Ishikawa (cell line): ENCODE measurements around the gene PGM1.

ENCODE experiments used
- CEBPB ChIP-seq: IDR thresholded peaks from 2 replicates; pipeline ENCODE4 v1.6.1; 2012
- CREB1 ChIP-seq: IDR thresholded peaks from 2 replicates; pipeline ENCODE4 v1.6.1; 2012; ENCODE audit warnings: low read depth
- EP300 ChIP-seq: IDR thresholded peaks from 2 replicates; pipeline ENCODE4 v1.6.1; 2012; ENCODE audit warnings: borderline replicate concordance
- RAD21 ChIP-seq: IDR thresholded peaks from 2 replicates; pipeline ENCODE4 v1.6.1; 2012; ENCODE audit warnings: low read depth
- TAF1 ChIP-seq: IDR thresholded peaks from 2 replicates; pipeline ENCODE4 v1.6.1; 2012; ENCODE audit warnings: low read depth, mild to moderate bottlenecking
- TCF12 ChIP-seq: IDR thresholded peaks from 2 replicates; pipeline ENCODE4 v1.6.1; 2012; ENCODE audit warnings: low read depth
- YY1 ChIP-seq: IDR thresholded peaks from 2 replicates; pipeline ENCODE4 v1.6.1; 2012; ENCODE audit warnings: low read depth
- ZBTB7A ChIP-seq: IDR thresholded peaks from 2 replicates; pipeline ENCODE4 v1.6.1; 2012; ENCODE audit warnings: low read depth
- TF ChIP-seq, protein P1 (sequence below): IDR thresholded peaks from 2 replicates; pipeline ENCODE4 v1.6.1; 2012
- TF ChIP-seq, protein P2 (sequence below): IDR thresholded peaks from 2 replicates; pipeline ENCODE4 v1.6.1; 2012

DNA sequence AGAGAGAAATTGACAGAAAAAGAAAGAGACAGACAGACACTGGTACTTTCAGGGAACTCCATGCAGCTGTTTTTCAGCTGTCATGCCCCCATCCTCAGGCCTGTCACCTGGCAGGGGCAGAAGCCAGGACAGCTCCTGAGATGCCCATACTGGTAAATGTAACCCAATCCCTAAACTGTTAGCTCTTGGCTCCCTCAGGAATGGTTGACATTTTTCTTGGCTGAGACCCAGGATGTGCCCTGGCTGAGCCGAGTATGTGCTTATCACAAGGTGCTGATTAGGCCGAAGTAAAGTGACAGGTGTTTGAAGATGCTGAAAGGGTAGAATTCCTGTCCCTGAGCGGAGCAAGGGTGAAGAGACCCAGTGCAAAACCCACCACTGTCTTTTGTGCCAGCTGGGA lies 50.7 kb downstream of the PGM1 start:
- TF ChIP-seq RAD21 (no peak), YY1 (no peak), EP300 (no peak), ZBTB7A (no peak), TAF1 (no peak), CEBPB (no peak), TCF12 (no peak), CREB1 (no peak)
- TF ChIP-seq, protein P1, sequence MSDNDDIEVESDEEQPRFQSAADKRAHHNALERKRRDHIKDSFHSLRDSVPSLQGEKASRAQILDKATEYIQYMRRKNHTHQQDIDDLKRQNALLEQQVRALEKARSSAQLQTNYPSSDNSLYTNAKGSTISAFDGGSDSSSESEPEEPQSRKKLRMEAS = no peak; the same call in 1 of the 2 replicates
- TF ChIP-seq, protein P2, sequence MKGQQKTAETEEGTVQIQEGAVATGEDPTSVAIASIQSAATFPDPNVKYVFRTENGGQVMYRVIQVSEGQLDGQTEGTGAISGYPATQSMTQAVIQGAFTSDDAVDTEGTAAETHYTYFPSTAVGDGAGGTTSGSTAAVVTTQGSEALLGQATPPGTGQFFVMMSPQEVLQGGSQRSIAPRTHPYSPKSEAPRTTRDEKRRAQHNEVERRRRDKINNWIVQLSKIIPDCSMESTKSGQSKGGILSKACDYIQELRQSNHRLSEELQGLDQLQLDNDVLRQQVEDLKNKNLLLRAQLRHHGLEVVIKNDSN = no peak
